NB4 (cell line): ENCODE data around the gene CACYBP.

ENCODE experiments used
- MYC ChIP-seq: IDR thresholded peaks from 2 replicates; pipeline ENCODE4 v1.6.1; 2011; ENCODE audit warnings: low read depth, low read length
- POLR2A ChIP-seq: IDR thresholded peaks from 2 replicates; pipeline ENCODE4 v1.6.1; 2011; ENCODE audit warnings: mild to moderate bottlenecking; ENCODE audit not compliant: insufficient read length; ENCODE audit errors: extremely low read depth
- TF ChIP-seq, protein P1 (sequence below): IDR thresholded peaks from one replicate; pipeline ENCODE4 v1.5.1; 2012; ENCODE audit warnings: low read depth, low read length

DNA sequence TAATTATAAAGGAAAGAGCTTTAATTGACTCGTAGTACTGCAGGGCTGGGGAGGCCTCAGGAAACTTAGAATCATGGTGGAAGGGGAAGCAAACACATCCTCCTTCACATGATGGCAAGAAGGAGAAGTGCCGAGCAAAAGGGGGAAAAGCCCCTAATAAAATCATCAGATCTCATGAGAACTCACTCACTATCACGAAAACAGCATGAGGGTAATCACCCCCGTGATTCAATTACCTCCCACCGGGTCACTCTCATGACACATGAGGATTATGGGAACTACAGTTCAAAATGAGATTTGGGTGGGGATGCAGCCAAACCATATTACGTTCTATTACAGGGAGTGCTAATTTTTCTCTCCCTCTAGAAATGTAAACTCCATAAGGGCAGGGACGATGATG, 37.7 kb downstream of the CACYBP start:
- TF ChIP-seq, protein P1, sequence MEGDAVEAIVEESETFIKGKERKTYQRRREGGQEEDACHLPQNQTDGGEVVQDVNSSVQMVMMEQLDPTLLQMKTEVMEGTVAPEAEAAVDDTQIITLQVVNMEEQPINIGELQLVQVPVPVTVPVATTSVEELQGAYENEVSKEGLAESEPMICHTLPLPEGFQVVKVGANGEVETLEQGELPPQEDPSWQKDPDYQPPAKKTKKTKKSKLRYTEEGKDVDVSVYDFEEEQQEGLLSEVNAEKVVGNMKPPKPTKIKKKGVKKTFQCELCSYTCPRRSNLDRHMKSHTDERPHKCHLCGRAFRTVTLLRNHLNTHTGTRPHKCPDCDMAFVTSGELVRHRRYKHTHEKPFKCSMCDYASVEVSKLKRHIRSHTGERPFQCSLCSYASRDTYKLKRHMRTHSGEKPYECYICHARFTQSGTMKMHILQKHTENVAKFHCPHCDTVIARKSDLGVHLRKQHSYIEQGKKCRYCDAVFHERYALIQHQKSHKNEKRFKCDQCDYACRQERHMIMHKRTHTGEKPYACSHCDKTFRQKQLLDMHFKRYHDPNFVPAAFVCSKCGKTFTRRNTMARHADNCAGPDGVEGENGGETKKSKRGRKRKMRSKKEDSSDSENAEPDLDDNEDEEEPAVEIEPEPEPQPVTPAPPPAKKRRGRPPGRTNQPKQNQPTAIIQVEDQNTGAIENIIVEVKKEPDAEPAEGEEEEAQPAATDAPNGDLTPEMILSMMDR = no peak
- TF ChIP-seq POLR2A (no peak), MYC (no peak)
